PFSK-1 (cell line): ENCODE results near the gene GPR176. TPM values are rescaled to one million over a fixed set of nuclear protein-coding genes. Genes with fewer than 3 reads are reported as not detected.

Experiments used
- FOXP2 ChIP-seq: optimal IDR thresholded peaks from 2 replicates; pipeline ENCODE3; 2011; ENCODE audit warnings: borderline replicate concordance, control low read depth, inconsistent platforms; ENCODE audit not compliant: insufficient read depth; ENCODE audit errors: extremely low read length, extremely low read depth
- POLR2AphosphoS5 ChIP-seq: IDR thresholded peaks from 2 replicates; pipeline ENCODE4 v1.6.1; 2012; ENCODE audit warnings: low read depth, mild to moderate bottlenecking, control low read depth, low read length, moderate library complexity
- REST ChIP-seq, 2 experiments: IDR thresholded peaks; 2 replicates each; pipeline versions ENCODE4 v1.6.1 to v1.8.0; 2011 to 2012; ENCODE audit warnings: low read depth in 2 of 2, low read length in 2 of 2, control low read depth in 1 of 2, inconsistent platforms in 1 of 2, mild to moderate bottlenecking in 1 of 2, moderate library complexity in 1 of 2; ENCODE audit not compliant: insufficient read depth in 1 of 2
- SIN3A ChIP-seq: IDR thresholded peaks from 2 replicates; pipeline ENCODE4 v1.6.1; 2012; ENCODE audit warnings: mild to moderate bottlenecking, low read length, moderate library complexity, borderline replicate concordance; ENCODE audit not compliant: insufficient read depth
- TAF1 ChIP-seq: IDR thresholded peaks from 2 replicates; pipeline ENCODE4 v1.6.1; 2012; ENCODE audit warnings: low read length, control low read depth, borderline replicate concordance; ENCODE audit not compliant: insufficient read depth
- polyA plus RNA-seq: library from polyadenylated mRNA; unstranded; fragments of >200 nt; gene quantifications from one replicate; pipeline ENCODE4 v1.2.1, GENCODE V29; 2012; ENCODE audit warnings: low read depth, missing spikeins; ENCODE audit not compliant: insufficient read length

Gene GPR176, protein sequence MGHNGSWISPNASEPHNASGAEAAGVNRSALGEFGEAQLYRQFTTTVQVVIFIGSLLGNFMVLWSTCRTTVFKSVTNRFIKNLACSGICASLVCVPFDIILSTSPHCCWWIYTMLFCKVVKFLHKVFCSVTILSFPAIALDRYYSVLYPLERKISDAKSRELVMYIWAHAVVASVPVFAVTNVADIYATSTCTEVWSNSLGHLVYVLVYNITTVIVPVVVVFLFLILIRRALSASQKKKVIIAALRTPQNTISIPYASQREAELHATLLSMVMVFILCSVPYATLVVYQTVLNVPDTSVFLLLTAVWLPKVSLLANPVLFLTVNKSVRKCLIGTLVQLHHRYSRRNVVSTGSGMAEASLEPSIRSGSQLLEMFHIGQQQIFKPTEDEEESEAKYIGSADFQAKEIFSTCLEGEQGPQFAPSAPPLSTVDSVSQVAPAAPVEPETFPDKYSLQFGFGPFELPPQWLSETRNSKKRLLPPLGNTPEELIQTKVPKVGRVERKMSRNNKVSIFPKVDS
- polyA plus RNA-seq = 5.6 TPM

DNA sequence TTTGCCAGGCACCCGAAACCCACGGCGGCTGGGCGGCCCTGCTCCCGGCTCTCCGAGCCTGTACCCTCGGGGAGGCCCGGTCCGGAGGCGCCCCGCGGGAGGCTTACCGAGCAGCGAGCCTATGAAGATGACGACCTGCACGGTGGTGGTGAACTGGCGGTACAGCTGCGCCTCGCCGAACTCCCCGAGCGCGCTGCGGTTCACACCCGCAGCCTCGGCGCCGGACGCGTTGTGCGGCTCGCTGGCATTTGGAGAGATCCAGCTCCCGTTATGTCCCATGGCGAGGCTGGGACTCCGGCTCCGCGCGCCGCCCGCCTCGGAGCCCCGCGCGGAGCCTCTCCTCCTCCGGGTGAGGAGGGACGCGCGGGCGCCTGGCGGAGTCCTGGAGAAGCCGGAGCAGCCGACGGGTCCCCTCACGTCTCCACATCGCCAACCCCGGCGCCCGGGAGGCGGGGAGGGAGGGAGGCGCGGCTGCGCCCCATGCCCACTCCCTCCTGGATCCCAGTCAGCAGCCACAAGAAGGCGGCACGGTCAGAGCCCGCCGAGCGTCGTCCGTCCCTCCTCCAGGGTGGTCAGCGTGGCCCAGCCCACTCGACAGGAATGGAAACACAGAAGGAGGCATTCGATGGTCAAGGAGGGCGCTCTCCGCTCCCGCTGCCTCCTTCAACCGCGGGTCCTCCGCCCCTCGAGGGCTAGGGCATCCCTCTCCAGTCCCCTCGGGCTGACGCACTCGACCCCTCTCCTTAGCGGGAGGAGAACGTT is at the start of gene GPR176:
GPR176 (minus strand) TSS at position 519 of the 762 bp plus-strand sequence; CDS start at position 279, 240 bp downstream.
- TF ChIP-seq FOXP2 (peak; percentile 12), POLR2AphosphoS5 (no peak)

GRCh38 chr15:39969002-39969394 is 48.9 kb upstream of the GPR176 start:
- TF ChIP-seq SIN3A = no peak
- TF ChIP-seq FOXP2 = no peak
- no peak for TF ChIP-seq REST (IDR thresholded peaks at IDR 0.05; ENCODE audit: insufficient read depth in 1 of 2, low read depth in 2 of 2, low read length in 2 of 2)
- no peak for TF ChIP-seq POLR2AphosphoS5
- no peak for TF ChIP-seq TAF1

DNA sequence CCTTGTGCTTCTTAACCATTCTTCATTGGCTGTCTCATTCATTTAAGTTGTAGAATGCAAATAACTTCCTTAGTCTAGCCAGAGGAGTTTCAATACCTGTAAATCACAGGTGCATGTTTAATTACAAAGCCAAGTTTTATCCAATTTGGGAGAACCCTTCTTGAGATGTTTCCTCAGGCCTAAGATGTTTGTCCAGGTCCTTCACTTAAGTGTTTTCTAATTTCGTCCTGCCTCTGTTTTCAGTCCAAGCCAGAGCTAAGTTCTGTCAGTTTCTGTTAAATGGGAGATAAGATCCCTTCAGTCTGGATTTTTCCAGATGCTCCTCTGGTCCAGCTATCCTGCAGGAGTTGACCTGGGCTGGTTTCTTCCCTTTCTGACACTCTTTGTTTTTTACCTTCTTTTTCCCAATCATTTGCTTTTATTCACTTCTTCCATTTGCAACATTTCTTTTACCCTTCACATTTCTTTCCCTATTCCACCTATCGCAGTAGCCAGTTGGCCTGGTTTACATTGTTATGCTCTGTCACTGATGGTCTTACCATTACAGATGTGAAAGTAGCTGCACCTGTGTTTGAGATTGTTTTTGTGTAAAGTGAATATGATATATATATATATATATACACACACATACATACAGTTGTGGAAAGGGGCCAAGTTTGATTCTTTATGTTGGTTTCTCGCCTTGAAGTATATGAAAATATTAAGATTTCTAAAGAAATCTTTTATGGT is 48.4 kb upstream of the GPR176 start:
- TF ChIP-seq POLR2AphosphoS5 (no peak), TAF1 (no peak), FOXP2 (no peak)

DNA sequence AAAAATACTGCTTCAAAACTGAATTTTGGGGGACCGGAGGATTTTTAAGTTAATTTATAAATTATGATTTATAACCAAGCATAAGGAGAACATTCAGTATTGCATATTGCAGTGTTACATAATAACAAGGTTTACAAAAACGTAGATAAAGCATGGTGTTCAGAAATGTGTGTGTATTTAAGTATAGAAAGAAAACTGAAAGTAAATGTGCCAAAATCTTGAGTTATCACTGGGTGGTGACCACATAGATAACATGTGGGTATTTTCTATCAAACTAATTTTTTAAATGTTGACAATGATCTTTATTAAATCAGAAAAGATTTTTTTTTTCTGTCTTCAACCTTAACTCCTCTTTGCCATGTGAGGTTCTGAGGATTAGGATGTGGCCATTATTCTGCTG is 46.5 kb upstream of the GPR176 start:
- TF ChIP-seq FOXP2 = no peak
- no peak for TF ChIP-seq TAF1
- TF ChIP-seq SIN3A = no peak
- TF ChIP-seq POLR2AphosphoS5 = no peak
- TF ChIP-seq REST (IDR thresholded peaks at IDR 0.05; ENCODE audit: insufficient read depth in 1 of 2, low read depth in 2 of 2, low read length in 2 of 2) = no peak

DNA sequence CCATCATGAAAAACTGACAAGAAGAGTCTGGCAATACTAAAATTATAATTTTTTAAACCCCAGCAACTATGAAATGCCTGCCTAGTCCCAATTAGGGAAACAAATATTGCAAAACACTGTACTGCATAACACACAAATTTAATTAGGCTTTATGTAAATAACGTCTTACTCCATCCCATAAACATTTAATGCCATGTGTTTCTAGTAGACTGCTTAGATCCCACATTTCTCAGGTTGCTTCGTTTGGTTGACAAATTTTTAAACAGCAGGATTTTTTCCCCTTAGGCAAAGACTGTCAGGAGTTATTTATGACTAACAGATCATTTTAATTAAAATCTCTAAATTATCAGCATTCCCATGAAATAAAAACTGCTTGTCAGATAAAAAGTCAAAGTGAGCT is 43.7 kb upstream of the GPR176 start:
- TF ChIP-seq FOXP2 = no peak
- TF ChIP-seq SIN3A = no peak
- TF ChIP-seq REST (IDR thresholded peaks at IDR 0.05; ENCODE audit: insufficient read depth in 1 of 2, low read depth in 2 of 2, low read length in 2 of 2) = no peak
- TF ChIP-seq POLR2AphosphoS5 = no peak
- no peak for TF ChIP-seq TAF1
